Uterus (tissue), 2 donors: ENCODE results near the gene EML1.

Experiments used
- POLR2A ChIP-seq, 2 donors: fragments of 450-650 bp; IDR thresholded peaks; one replicate each; pipeline ENCODE4 v1.6.1; 2016; ENCODE audit warnings: antibody characterized with exemption in 2 of 2, mild to moderate bottlenecking in 1 of 2, moderate library complexity in 1 of 2
- TF ChIP-seq, protein P1 (sequence below), 4 experiments: fragments of 200-600 bp in 2 of 4; fragments of 450-650 bp in 2 of 4; sonication (generic) in 2 of 4; IDR thresholded peaks; one replicate each; pipeline ENCODE4 v1.5.1; 2016 to 2019; ENCODE audit warnings: antibody characterized with exemption in 4 of 4, mild to moderate bottlenecking in 2 of 4, moderate library complexity in 1 of 4

DNA sequence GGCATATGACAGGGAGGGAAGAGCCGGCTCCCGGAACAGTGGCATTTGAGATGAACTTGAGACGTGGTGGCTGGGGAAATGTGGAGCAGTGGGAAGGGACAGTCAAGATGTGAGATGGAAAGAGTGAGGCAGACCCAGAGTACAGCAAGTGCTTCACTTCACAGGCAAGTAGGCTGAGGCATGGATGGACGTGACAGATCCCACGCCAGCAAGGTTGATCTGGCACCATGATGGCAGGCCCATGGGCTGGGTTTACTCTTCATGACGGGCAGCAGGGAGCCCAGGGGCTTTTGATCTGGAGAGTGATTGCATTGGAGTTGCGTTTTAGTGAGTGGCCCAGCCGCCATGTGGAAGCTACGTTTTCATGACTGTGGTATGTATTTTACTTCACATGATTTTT is 17.9 kb upstream of the EML1 start:
- no peak for TF ChIP-seq POLR2A (IDR thresholded peaks at IDR 0.05)
- TF ChIP-seq, protein P1, sequence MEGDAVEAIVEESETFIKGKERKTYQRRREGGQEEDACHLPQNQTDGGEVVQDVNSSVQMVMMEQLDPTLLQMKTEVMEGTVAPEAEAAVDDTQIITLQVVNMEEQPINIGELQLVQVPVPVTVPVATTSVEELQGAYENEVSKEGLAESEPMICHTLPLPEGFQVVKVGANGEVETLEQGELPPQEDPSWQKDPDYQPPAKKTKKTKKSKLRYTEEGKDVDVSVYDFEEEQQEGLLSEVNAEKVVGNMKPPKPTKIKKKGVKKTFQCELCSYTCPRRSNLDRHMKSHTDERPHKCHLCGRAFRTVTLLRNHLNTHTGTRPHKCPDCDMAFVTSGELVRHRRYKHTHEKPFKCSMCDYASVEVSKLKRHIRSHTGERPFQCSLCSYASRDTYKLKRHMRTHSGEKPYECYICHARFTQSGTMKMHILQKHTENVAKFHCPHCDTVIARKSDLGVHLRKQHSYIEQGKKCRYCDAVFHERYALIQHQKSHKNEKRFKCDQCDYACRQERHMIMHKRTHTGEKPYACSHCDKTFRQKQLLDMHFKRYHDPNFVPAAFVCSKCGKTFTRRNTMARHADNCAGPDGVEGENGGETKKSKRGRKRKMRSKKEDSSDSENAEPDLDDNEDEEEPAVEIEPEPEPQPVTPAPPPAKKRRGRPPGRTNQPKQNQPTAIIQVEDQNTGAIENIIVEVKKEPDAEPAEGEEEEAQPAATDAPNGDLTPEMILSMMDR (IDR thresholded peaks at IDR 0.05): no peak
